ENCODE measurements around the gene BIRC2. TPM values are rescaled to one million over a fixed set of nuclear protein-coding genes. Genes with fewer than 3 reads are reported as not detected.

The BIRC2 gene
- total RNA-seq, 1 donor from 2014 or later: 69.9 TPM

- peaks cover 26% of the 10 kb centered on the region for H3K36me3 ChIP-seq (ENCODE audit: insufficient read depth, low read length)
Measured at GRCh38 chr11:102375720-102376399, 28.8 kb downstream of the BIRC2 start.

DNA sequence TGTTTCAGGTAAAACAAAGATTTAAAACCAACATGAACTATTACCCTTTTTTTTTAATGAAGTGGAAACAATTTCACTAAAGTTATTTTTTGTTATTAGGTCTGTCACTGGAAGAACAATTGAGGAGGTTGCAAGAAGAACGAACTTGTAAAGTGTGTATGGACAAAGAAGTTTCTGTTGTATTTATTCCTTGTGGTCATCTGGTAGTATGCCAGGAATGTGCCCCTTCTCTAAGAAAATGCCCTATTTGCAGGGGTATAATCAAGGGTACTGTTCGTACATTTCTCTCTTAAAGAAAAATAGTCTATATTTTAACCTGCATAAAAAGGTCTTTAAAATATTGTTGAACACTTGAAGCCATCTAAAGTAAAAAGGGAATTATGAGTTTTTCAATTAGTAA is 30.9 kb downstream of the BIRC2 start:
- H3K9me3 ChIP-seq (ENCODE audit: insufficient read depth, low read depth, low read length): no peaks in the 10 kb centered on the region
- no peak for TF ChIP-seq EZH2 (IDR thresholded peaks at IDR 0.05; ENCODE audit: insufficient read depth, low read length)
- no peak for TF ChIP-seq CTCF (IDR thresholded peaks at IDR 0.05; ENCODE audit: insufficient read depth, low read depth, low read length)
- no peak overlapping the region for H3K4me3 ChIP-seq (ENCODE audit: insufficient read depth, low read depth, low read length)
- no peaks in the 10 kb centered on the region for H3K27me3 ChIP-seq (ENCODE audit: insufficient read depth, low read length)
- H3K36me3 ChIP-seq (ENCODE audit: insufficient read depth, low read length): peaks cover 35% of the 10 kb centered on the region
- H3K27ac ChIP-seq (ENCODE audit: low read depth, low read length): no peak overlapping the region
- no peaks in the 10 kb centered on the region for H3K4me1 ChIP-seq (ENCODE audit: insufficient read depth, low read length)
- peaks cover 13% of the 10 kb centered on the region for H3K36me3 Mint-ChIP-seq (ENCODE audit: low read depth, unreplicated experiment)
- peaks cover 16% of the 10 kb centered on the region for H3K4me1 Mint-ChIP-seq (ENCODE audit: low read depth, unreplicated experiment)
- H3K9me3 Mint-ChIP-seq (ENCODE audit: unreplicated experiment): no peaks in the 10 kb centered on the region
- DNase-seq (ENCODE audit: low read depth) (no peak), FAIRE-seq (no peak)
- peaks cover 32% of the 10 kb centered on the region for H3K79me2 ChIP-seq (ENCODE audit: insufficient read depth, low read length)
- no peak overlapping the region for H3K4me3 Mint-ChIP-seq (ENCODE audit: unreplicated experiment)
- H3K4me2 ChIP-seq (ENCODE audit: low read length): no peak overlapping the region
- peak overlapping the region; percentile 23 for H3K27ac Mint-ChIP-seq (ENCODE audit: unreplicated experiment)
- no peak overlapping the region for H2AFZ ChIP-seq (ENCODE audit: low read depth, low read length)
- H4K20me1 ChIP-seq (ENCODE audit: insufficient read depth, low read length): peaks cover 36% of the 10 kb centered on the region
- no peak overlapping the region for H3K9ac ChIP-seq (ENCODE audit: low read length)
- no peaks in the 10 kb centered on the region for H3K27me3 Mint-ChIP-seq (ENCODE audit: low read depth, unreplicated experiment)

More at GRCh38 chr11:102375720-102376399, 28.8 kb downstream of the BIRC2 start:
- H3K27me3 Mint-ChIP-seq (ENCODE audit: low read depth, unreplicated experiment): no peaks in the 10 kb centered on the region
- TF ChIP-seq CTCF (IDR thresholded peaks at IDR 0.05; ENCODE audit: insufficient read depth, low read depth, low read length): no peak
- TF ChIP-seq EZH2 (IDR thresholded peaks at IDR 0.05; ENCODE audit: insufficient read depth, low read length): no peak
- H3K4me2 ChIP-seq (ENCODE audit: low read length): no peak overlapping the region
- no peak overlapping the region for H3K27ac ChIP-seq (ENCODE audit: low read depth, low read length)
- peaks cover 32% of the 10 kb centered on the region for H3K79me2 ChIP-seq (ENCODE audit: insufficient read depth, low read length)
- H3K4me3 ChIP-seq (ENCODE audit: insufficient read depth, low read depth, low read length): no peak overlapping the region
- no peaks in the 10 kb centered on the region for H3K9me3 Mint-ChIP-seq (ENCODE audit: unreplicated experiment)
- H3K4me1 Mint-ChIP-seq (ENCODE audit: low read depth, unreplicated experiment): peaks cover 16% of the 10 kb centered on the region
- H3K27me3 ChIP-seq (ENCODE audit: insufficient read depth, low read length): no peaks in the 10 kb centered on the region
- DNase-seq (ENCODE audit: low read depth) (no peak), FAIRE-seq (no peak)
- no peak overlapping the region for H3K9ac ChIP-seq (ENCODE audit: low read length)
- H2AFZ ChIP-seq (ENCODE audit: low read depth, low read length): no peak overlapping the region
- H4K20me1 ChIP-seq (ENCODE audit: insufficient read depth, low read length): peaks cover 29% of the 10 kb centered on the region
- no peaks in the 10 kb centered on the region for H3K9me3 ChIP-seq (ENCODE audit: insufficient read depth, low read depth, low read length)
- no peaks in the 10 kb centered on the region for H3K4me1 ChIP-seq (ENCODE audit: insufficient read depth, low read length)
- peaks cover 17% of the 10 kb centered on the region for H3K36me3 Mint-ChIP-seq (ENCODE audit: low read depth, unreplicated experiment)
- no peak overlapping the region for H3K4me3 Mint-ChIP-seq (ENCODE audit: unreplicated experiment)
- H3K27ac Mint-ChIP-seq (ENCODE audit: unreplicated experiment): no peak overlapping the region

DNA sequence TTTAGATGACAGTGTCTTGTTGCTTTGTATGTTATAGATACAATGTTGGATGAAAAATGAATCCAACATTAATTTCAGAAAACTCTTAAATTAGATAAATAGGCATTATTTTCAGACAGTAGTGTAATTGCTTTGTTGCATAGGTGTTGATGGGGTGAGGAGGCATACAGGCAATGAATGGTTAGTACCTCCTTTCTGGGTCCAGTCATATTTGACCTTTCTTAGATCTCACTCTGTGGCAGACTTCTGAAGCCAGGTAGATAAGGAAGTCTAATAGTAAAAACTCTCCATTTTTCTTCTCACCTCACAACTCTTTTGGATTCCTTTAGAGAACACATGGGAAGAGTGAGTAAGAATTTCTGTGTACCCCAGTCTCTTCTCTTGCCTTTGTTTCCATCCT is 31.8 kb downstream of the BIRC2 start:
- no peak overlapping the region for H2AFZ ChIP-seq (ENCODE audit: low read depth, low read length)
- Mint-ChIP-seq H3K4me3 (ENCODE audit: unreplicated experiment) (no peak overlapping the region), H3K36me3 (ENCODE audit: low read depth, unreplicated experiment) (peaks cover 15% of the 10 kb centered on the region), H3K27me3 (ENCODE audit: low read depth, unreplicated experiment) (no peaks in the 10 kb centered on the region), H3K9me3 (ENCODE audit: unreplicated experiment) (no peaks in the 10 kb centered on the region), H3K4me1 (ENCODE audit: low read depth, unreplicated experiment) (peaks cover 19% of the 10 kb centered on the region), H3K27ac (ENCODE audit: unreplicated experiment) (no peak overlapping the region)
- no peak overlapping the region for H3K27ac ChIP-seq (ENCODE audit: low read depth, low read length)
- TF ChIP-seq CTCF (IDR thresholded peaks at IDR 0.05; ENCODE audit: insufficient read depth, low read depth, low read length) (no peak), EZH2 (IDR thresholded peaks at IDR 0.05; ENCODE audit: insufficient read depth, low read length) (no peak)
- peaks cover 32% of the 10 kb centered on the region for H3K79me2 ChIP-seq (ENCODE audit: insufficient read depth, low read length)
- DNase-seq (ENCODE audit: low read depth): no peak
- peak; percentile 29 for FAIRE-seq
- no peaks in the 10 kb centered on the region for H3K27me3 ChIP-seq (ENCODE audit: insufficient read depth, low read length)
- peaks cover 36% of the 10 kb centered on the region for H4K20me1 ChIP-seq (ENCODE audit: insufficient read depth, low read length)
- H3K4me2 ChIP-seq (ENCODE audit: low read length): no peak overlapping the region
- peaks cover 39% of the 10 kb centered on the region for H3K36me3 ChIP-seq (ENCODE audit: insufficient read depth, low read length)
- no peaks in the 10 kb centered on the region for H3K4me1 ChIP-seq (ENCODE audit: insufficient read depth, low read length)
- H3K4me3 ChIP-seq (ENCODE audit: insufficient read depth, low read depth, low read length): no peak overlapping the region
- no peak overlapping the region for H3K9ac ChIP-seq (ENCODE audit: low read length)
- H3K9me3 ChIP-seq (ENCODE audit: insufficient read depth, low read depth, low read length): no peaks in the 10 kb centered on the region

All from astrocyte (in vitro differentiated cells and primary cell).